Measurements from ENCODE around the gene NOP10. TPM values are rescaled to one million over a fixed set of nuclear protein-coding genes. Genes with fewer than 3 reads are reported as not detected.

The NOP10 gene
- total RNA-seq, 1 experiment from 2014 or later: 162 TPM

GRCh38 chr15:34358367-34358766, 15.4 kb upstream of the NOP10 start:
- intact Hi-C loops (cut with micrococcal nuclease; ENCODE audit: unreplicated experiment): no loop called here
- H3K27me3 ChIP-seq (ENCODE audit: insufficient read depth, low read depth): no peaks in the 10 kb centered on the region
- peaks cover 23% of the 10 kb centered on the region for H3F3A ChIP-seq (ENCODE audit: insufficient read depth, low read depth)
- no peak overlapping the region for H3K27ac ChIP-seq
- no peaks in the 10 kb centered on the region for H3K9me2 ChIP-seq (ENCODE audit: insufficient read depth)
- no peaks in the 10 kb centered on the region for H4K20me1 ChIP-seq (ENCODE audit: insufficient read depth)
- H3K4me1 ChIP-seq (replicated peaks; ENCODE audit: insufficient read depth): peaks cover 39% of the 10 kb centered on the region
- ChIA-PET CTCF (no interaction called here), POLR2A (ENCODE audit: unreplicated experiment) (no interaction called here)
- H3K4me3 ChIP-seq: no peak overlapping the region
- no TSS peak for BruUV-seq (replicated peaks)
- no peak overlapping the region for H3K4me2 ChIP-seq
- DNase-seq: no peak
- TF ChIP-seq EZH2 (IDR thresholded peaks at IDR 0.05; ENCODE audit: low read depth): no peak
- peak; percentile 48 for TF ChIP-seq CTCF (conservative IDR thresholded peaks at IDR 0.05)
- H2AFZ ChIP-seq: no peak overlapping the region
- no peaks in the 10 kb centered on the region for H3K9me3 ChIP-seq (ENCODE audit: insufficient read depth, low read depth)
- H3K36me3 ChIP-seq (ENCODE audit: low read depth): 0 out of 2 replicates have a peak, but pooled peaks cover 3% of the 10 kb centered on the region
- no peaks in the 10 kb centered on the region for H3K79me2 ChIP-seq (ENCODE audit: low read depth)

GRCh38 chr15:34357653-34358052, 14.7 kb upstream of the NOP10 start:
- BruUV-seq (replicated peaks): no TSS peak
- Histone ChIP-seq H3K79me2 (ENCODE audit: low read depth) (no peaks in the 10 kb centered on the region), H2AFZ (no peak overlapping the region), H4K20me1 (ENCODE audit: insufficient read depth) (no peaks in the 10 kb centered on the region), H3K27me3 (ENCODE audit: insufficient read depth, low read depth) (no peaks in the 10 kb centered on the region), H3K36me3 (ENCODE audit: low read depth) (0 out of 2 replicates have a peak, but pooled peaks cover 3% of the 10 kb centered on the region), H3K9me2 (ENCODE audit: insufficient read depth) (no peaks in the 10 kb centered on the region), H3K4me3 (no peak overlapping the region), H3K9me3 (ENCODE audit: insufficient read depth, low read depth) (no peaks in the 10 kb centered on the region), H3K27ac (no peak overlapping the region), H3K4me1 (replicated peaks; ENCODE audit: insufficient read depth) (peaks cover 32% of the 10 kb centered on the region), H3K4me2 (no peak overlapping the region), H3F3A (ENCODE audit: insufficient read depth, low read depth) (peaks cover 19% of the 10 kb centered on the region)
- CTCF ChIA-PET: interaction anchor here (1.0 kb wide), 1 partner anchor 10 kb away, joined by 3 read pairs; the partner anchor contains the start of gene LPCAT4
- no peak for DNase-seq
- intact Hi-C loops (cut with micrococcal nuclease; ENCODE audit: unreplicated experiment): no loop called here
- POLR2A ChIA-PET (ENCODE audit: unreplicated experiment): no interaction called here
- TF ChIP-seq EZH2 (IDR thresholded peaks at IDR 0.05; ENCODE audit: low read depth) (no peak), CTCF (conservative IDR thresholded peaks at IDR 0.05) (no peak)

- H2AFZ ChIP-seq: no peak overlapping the region
- no peak for TF ChIP-seq EZH2 (IDR thresholded peaks at IDR 0.05; ENCODE audit: low read depth)
- no peak for TF ChIP-seq CTCF (conservative IDR thresholded peaks at IDR 0.05)
- H3K79me2 ChIP-seq (ENCODE audit: low read depth): no peaks in the 10 kb centered on the region
- no TSS peak for BruUV-seq (replicated peaks)
- CTCF ChIA-PET: no interaction called here
- H3K36me3 ChIP-seq (ENCODE audit: low read depth): no peaks in the 10 kb centered on the region
- no peaks in the 10 kb centered on the region for H3K9me2 ChIP-seq (ENCODE audit: insufficient read depth)
- H3K4me2 ChIP-seq: no peak overlapping the region
- no peak overlapping the region for H3K4me3 ChIP-seq
- intact Hi-C loops (cut with micrococcal nuclease; ENCODE audit: unreplicated experiment): no loop called here
- no peak overlapping the region for H3K27ac ChIP-seq
- no peaks in the 10 kb centered on the region for H3K9me3 ChIP-seq (ENCODE audit: insufficient read depth, low read depth)
- no peaks in the 10 kb centered on the region for H4K20me1 ChIP-seq (ENCODE audit: insufficient read depth)
- POLR2A ChIA-PET (ENCODE audit: unreplicated experiment): no interaction called here
- H3K27me3 ChIP-seq (ENCODE audit: insufficient read depth, low read depth): no peaks in the 10 kb centered on the region
- H3K4me1 ChIP-seq (replicated peaks; ENCODE audit: insufficient read depth): peaks cover 13% of the 10 kb centered on the region
- DNase-seq: no peak
- peaks cover 7% of the 10 kb centered on the region; the same call in 1 of the 2 replicates for H3F3A ChIP-seq (ENCODE audit: insufficient read depth, low read depth)
Observed at GRCh38 chr15:34355241-34355640, 12.3 kb upstream of the NOP10 start.

Data from PC-9 (cell line).